ENCODE data around the gene TNIK.

The TNIK gene

GRCh38 chr3:171226794-171227193 lies 233.4 kb downstream of the TNIK start:
- Histone ChIP-seq H3K4me3 (ENCODE audit: insufficient read length, low read depth) (no peak overlapping the region), H3K36me3 (ENCODE audit: insufficient read depth, insufficient read length, low read length) (no peaks in the 10 kb centered on the region), H3K9me3 (ENCODE audit: insufficient read depth, low read length) (peaks cover 9% of the 10 kb centered on the region), H3K4me1 (ENCODE audit: insufficient read depth, insufficient read length) (no peaks in the 10 kb centered on the region), H3K27me3 (ENCODE audit: insufficient read depth, insufficient read length) (no peaks in the 10 kb centered on the region), H3K9ac (ENCODE audit: insufficient read length, low read depth) (no peak overlapping the region)
- no peak for DNase-seq (ENCODE audit: low read depth, low spot score)
- TF ChIP-seq SUZ12 (IDR thresholded peaks at IDR 0.05; ENCODE audit: extremely low read depth, insufficient read depth, insufficient read length) (no peak), YY1 (IDR thresholded peaks at IDR 0.05; ENCODE audit: insufficient read depth, insufficient read length) (no peak), ZNF274 (IDR thresholded peaks at IDR 0.05; ENCODE audit: low read depth, low read length) (no peak)

GRCh38 chr3:171225708-171226107 lies 234.5 kb downstream of the TNIK start:
- TF ChIP-seq ZNF274 (IDR thresholded peaks at IDR 0.05; ENCODE audit: low read depth, low read length), result no peak
- no peak for TF ChIP-seq SUZ12 (IDR thresholded peaks at IDR 0.05; ENCODE audit: extremely low read depth, insufficient read depth, insufficient read length)
- no peak for TF ChIP-seq YY1 (IDR thresholded peaks at IDR 0.05; ENCODE audit: insufficient read depth, insufficient read length)
- peaks cover 9% of the 10 kb centered on the region for H3K9me3 ChIP-seq (ENCODE audit: insufficient read depth, low read length)
- no peak for DNase-seq (ENCODE audit: low read depth, low spot score)
- H3K4me1 ChIP-seq (ENCODE audit: insufficient read depth, insufficient read length), result no peaks in the 10 kb centered on the region
- H3K36me3 ChIP-seq (ENCODE audit: insufficient read depth, insufficient read length, low read length), result no peaks in the 10 kb centered on the region
- no peak overlapping the region for H3K9ac ChIP-seq (ENCODE audit: insufficient read length, low read depth)
- no peak overlapping the region for H3K4me3 ChIP-seq (ENCODE audit: insufficient read length, low read depth)
- no peaks in the 10 kb centered on the region for H3K27me3 ChIP-seq (ENCODE audit: insufficient read depth, insufficient read length)

- Histone ChIP-seq H3K36me3 (ENCODE audit: insufficient read depth, insufficient read length, low read length) (no peaks in the 10 kb centered on the region), H3K4me3 (ENCODE audit: insufficient read length, low read depth) (no peak overlapping the region), H3K4me1 (ENCODE audit: insufficient read depth, insufficient read length) (no peaks in the 10 kb centered on the region), H3K9me3 (ENCODE audit: insufficient read depth, low read length) (peaks cover 9% of the 10 kb centered on the region), H3K9ac (ENCODE audit: insufficient read length, low read depth) (no peak overlapping the region), H3K27me3 (ENCODE audit: insufficient read depth, insufficient read length) (no peaks in the 10 kb centered on the region)
- no peak for DNase-seq (ENCODE audit: low read depth, low spot score)
- TF ChIP-seq SUZ12 (IDR thresholded peaks at IDR 0.05; ENCODE audit: extremely low read depth, insufficient read depth, insufficient read length), result no peak
- no peak for TF ChIP-seq YY1 (IDR thresholded peaks at IDR 0.05; ENCODE audit: insufficient read depth, insufficient read length)
- TF ChIP-seq ZNF274 (IDR thresholded peaks at IDR 0.05; ENCODE audit: low read depth, low read length), result no peak
Measured at GRCh38 chr3:171225165-171225564, 235.0 kb downstream of the TNIK start.

GRCh38 chr3:171223396-171223795 lies 236.8 kb downstream of the TNIK start:
- Histone ChIP-seq H3K4me1 (ENCODE audit: insufficient read depth, insufficient read length) (no peaks in the 10 kb centered on the region), H3K9me3 (ENCODE audit: insufficient read depth, low read length) (peaks cover 9% of the 10 kb centered on the region), H3K9ac (ENCODE audit: insufficient read length, low read depth) (no peak overlapping the region), H3K4me3 (ENCODE audit: insufficient read length, low read depth) (no peak overlapping the region), H3K27me3 (ENCODE audit: insufficient read depth, insufficient read length) (no peaks in the 10 kb centered on the region), H3K36me3 (ENCODE audit: insufficient read depth, insufficient read length, low read length) (no peaks in the 10 kb centered on the region)
- TF ChIP-seq SUZ12 (IDR thresholded peaks at IDR 0.05; ENCODE audit: extremely low read depth, insufficient read depth, insufficient read length), result no peak
- no peak for TF ChIP-seq ZNF274 (IDR thresholded peaks at IDR 0.05; ENCODE audit: low read depth, low read length)
- no peak for TF ChIP-seq YY1 (IDR thresholded peaks at IDR 0.05; ENCODE audit: insufficient read depth, insufficient read length)
- no peak for DNase-seq (ENCODE audit: low read depth, low spot score)

- no peak for DNase-seq (ENCODE audit: low read depth, low spot score)
- Histone ChIP-seq H3K9me3 (ENCODE audit: insufficient read depth, low read length) (peaks cover 9% of the 10 kb centered on the region), H3K36me3 (ENCODE audit: insufficient read depth, insufficient read length, low read length) (no peaks in the 10 kb centered on the region), H3K27me3 (ENCODE audit: insufficient read depth, insufficient read length) (no peaks in the 10 kb centered on the region), H3K4me3 (ENCODE audit: insufficient read length, low read depth) (no peak overlapping the region), H3K9ac (ENCODE audit: insufficient read length, low read depth) (no peak overlapping the region), H3K4me1 (ENCODE audit: insufficient read depth, insufficient read length) (no peaks in the 10 kb centered on the region)
- no peak for TF ChIP-seq ZNF274 (IDR thresholded peaks at IDR 0.05; ENCODE audit: low read depth, low read length)
Measured at GRCh38 chr3:171222995-171223394, 237.2 kb downstream of the TNIK start.

- Histone ChIP-seq H3K9ac (ENCODE audit: insufficient read length, low read depth) (no peak overlapping the region), H3K4me1 (ENCODE audit: insufficient read depth, insufficient read length) (no peaks in the 10 kb centered on the region)
Measured at GRCh38 chr3:171221597-171221996, 238.6 kb downstream of the TNIK start.

GRCh38 chr3:171221104-171221503 lies 239.1 kb downstream of the TNIK start:
- TF ChIP-seq YY1 (IDR thresholded peaks at IDR 0.05; ENCODE audit: insufficient read depth, insufficient read length) (no peak), ZNF274 (IDR thresholded peaks at IDR 0.05; ENCODE audit: low read depth, low read length) (no peak), SUZ12 (IDR thresholded peaks at IDR 0.05; ENCODE audit: extremely low read depth, insufficient read depth, insufficient read length) (no peak)
- Histone ChIP-seq H3K4me1 (ENCODE audit: insufficient read depth, insufficient read length) (no peaks in the 10 kb centered on the region), H3K36me3 (ENCODE audit: insufficient read depth, insufficient read length, low read length) (no peaks in the 10 kb centered on the region), H3K9ac (ENCODE audit: insufficient read length, low read depth) (no peak overlapping the region), H3K27me3 (ENCODE audit: insufficient read depth, insufficient read length) (no peaks in the 10 kb centered on the region), H3K4me3 (ENCODE audit: insufficient read length, low read depth) (no peak overlapping the region), H3K9me3 (ENCODE audit: insufficient read depth, low read length) (peaks cover 6% of the 10 kb centered on the region)
- no peak for DNase-seq (ENCODE audit: low read depth, low spot score)

More at GRCh38 chr3:171221597-171221996, 238.6 kb downstream of the TNIK start:
- Histone ChIP-seq H3K36me3 (ENCODE audit: insufficient read depth, insufficient read length, low read length) (no peaks in the 10 kb centered on the region), H3K9me3 (ENCODE audit: insufficient read depth, low read length) (peaks cover 9% of the 10 kb centered on the region), H3K4me3 (ENCODE audit: insufficient read length, low read depth) (no peak overlapping the region), H3K27me3 (ENCODE audit: insufficient read depth, insufficient read length) (no peaks in the 10 kb centered on the region)
- DNase-seq (ENCODE audit: low read depth, low spot score), result no peak
- TF ChIP-seq YY1 (IDR thresholded peaks at IDR 0.05; ENCODE audit: insufficient read depth, insufficient read length) (no peak), SUZ12 (IDR thresholded peaks at IDR 0.05; ENCODE audit: extremely low read depth, insufficient read depth, insufficient read length) (no peak), ZNF274 (IDR thresholded peaks at IDR 0.05; ENCODE audit: low read depth, low read length) (no peak)

- TF ChIP-seq SUZ12 (IDR thresholded peaks at IDR 0.05; ENCODE audit: extremely low read depth, insufficient read depth, insufficient read length), result no peak
- TF ChIP-seq ZNF274 (IDR thresholded peaks at IDR 0.05; ENCODE audit: low read depth, low read length), result no peak
- TF ChIP-seq YY1 (IDR thresholded peaks at IDR 0.05; ENCODE audit: insufficient read depth, insufficient read length), result no peak
- Histone ChIP-seq H3K9ac (ENCODE audit: insufficient read length, low read depth) (no peak overlapping the region), H3K36me3 (ENCODE audit: insufficient read depth, insufficient read length, low read length) (no peaks in the 10 kb centered on the region), H3K4me1 (ENCODE audit: insufficient read depth, insufficient read length) (no peaks in the 10 kb centered on the region), H3K4me3 (ENCODE audit: insufficient read length, low read depth) (no peak overlapping the region), H3K9me3 (ENCODE audit: insufficient read depth, low read length) (no peaks in the 10 kb centered on the region), H3K27me3 (ENCODE audit: insufficient read depth, insufficient read length) (no peaks in the 10 kb centered on the region)
- no peak for DNase-seq (ENCODE audit: low read depth, low spot score)
Measured at GRCh38 chr3:171219258-171219657, 240.9 kb downstream of the TNIK start.
